H1 (cell line): ENCODE measurements around the gene MYCBP2. TPM values are rescaled to one million over a fixed set of nuclear protein-coding genes. Genes with fewer than 3 reads are reported as not detected.

Experiments used
- CTCF ChIA-PET: fragments of 300-600 bp; sonication (Branson Sonifier 250); formaldehyde crosslinking; loops from one replicate; lab custom pipeline; 2021; ENCODE audit not compliant: partially characterized antibody; lab: Charles Lee
- POLR2A ChIA-PET: fragments of 300-600 bp; sonication (Branson Sonifier 250); formaldehyde crosslinking; loops from one replicate; lab custom pipeline; 2021; ENCODE audit warnings: inconsistent platforms; ENCODE audit not compliant: partially characterized antibody; lab: Charles Lee
- DNase-seq, 2 experiments: peaks; one replicate each; pipeline versions ENCODE4 v3.0.0 to v3.0.0-alpha.2; 2010 to 2022; ENCODE audit warnings: low spot score in 2 of 2, low read depth in 1 of 2, mixed read lengths in 1 of 2
- FAIRE-seq: peaks from 2 replicates; lab custom pipeline; 2011; peaks lifted over from hg19 to GRCh38; lab: Jason Lieb, UNC
- H2AFZ ChIP-seq: 2 replicates; pipeline ENCODE4 v1.8.1; 2012; ENCODE audit warnings: low read length, inconsistent platforms
- H2AK5ac ChIP-seq: 2 replicates; pipeline ENCODE4 v1.6.1; 2013; ENCODE audit warnings: low read depth, low read length
- H2BK120ac ChIP-seq: replicated peaks from 2 replicates; pipeline ENCODE3; 2013; ENCODE audit warnings: low read depth, low read length, inconsistent platforms
- H2BK12ac ChIP-seq: 2 replicates; pipeline ENCODE4 v1.6.1; 2013; ENCODE audit warnings: low read depth, low read length
- H2BK15ac ChIP-seq: 2 replicates; pipeline ENCODE4 v1.6.1; 2013; ENCODE audit warnings: low read length
- H2BK20ac ChIP-seq: 2 replicates; pipeline ENCODE4 v1.6.1; 2013; ENCODE audit warnings: low read length
- H2BK5ac ChIP-seq: 2 replicates; pipeline ENCODE4 v1.6.1; 2013; ENCODE audit warnings: low read depth, low read length
- H3K14ac ChIP-seq: 2 replicates; pipeline ENCODE4 v1.6.1; 2013; ENCODE audit warnings: inconsistent platforms; ENCODE audit not compliant: insufficient read length
- H3K18ac ChIP-seq: 2 replicates; pipeline ENCODE4 v1.6.1; 2013; ENCODE audit warnings: low read length; ENCODE audit errors: extremely low read depth
- H3K23ac ChIP-seq: 2 replicates; pipeline ENCODE4 v1.6.1; 2013; ENCODE audit warnings: inconsistent platforms; ENCODE audit not compliant: insufficient read length
- H3K23me2 ChIP-seq: 2 replicates; pipeline ENCODE4 v1.6.1; 2013; ENCODE audit warnings: low read depth, low read length
- H3K27ac ChIP-seq: 2 replicates; pipeline ENCODE4 v1.6.1; 2011; ENCODE audit warnings: low read depth, low read length, inconsistent platforms
- H3K27me3 ChIP-seq, 4 experiments: replicated peaks in 1 of 4; 1 replicate in 1 of 4; 2 replicates in 3 of 4; pipeline versions ENCODE4 v1.6.1 to v1.8.1; 2011 to 2013; ENCODE audit warnings: low read length in 3 of 4, mild to moderate bottlenecking in 3 of 4, inconsistent platforms in 2 of 4, mixed read lengths in 2 of 4, moderate library complexity in 1 of 4; ENCODE audit not compliant: control insufficient read depth in 3 of 4, insufficient read depth in 3 of 4; ENCODE audit errors: extremely low read depth in 1 of 4
- H3K36me3 ChIP-seq, 4 experiments: 2 replicates each; pipeline versions ENCODE4 v1.6.1 to v1.8.1; 2011 to 2013; ENCODE audit warnings: mild to moderate bottlenecking in 4 of 4, low read length in 3 of 4, moderate library complexity in 2 of 4, control low read depth in 1 of 4, inconsistent platforms in 1 of 4; ENCODE audit not compliant: insufficient read depth in 4 of 4, control insufficient read depth in 2 of 4
- H3K4ac ChIP-seq: replicated peaks from 2 replicates; pipeline ENCODE3; 2013; ENCODE audit warnings: low read length, low read depth, mixed read lengths, inconsistent platforms; ENCODE audit not compliant: insufficient read length
- H3K4me1 ChIP-seq, 4 experiments: replicated peaks in 1 of 4; 1 replicate in 1 of 4; 2 replicates in 3 of 4; pipeline versions ENCODE4 v1.6.1 to v1.8.1; 2011 to 2013; ENCODE audit warnings: low read length in 3 of 4, inconsistent platforms in 2 of 4, mixed read lengths in 1 of 4; ENCODE audit not compliant: insufficient read depth in 4 of 4, control insufficient read depth in 3 of 4
- H3K4me2 ChIP-seq, 2 experiments: 2 replicates each; pipeline versions ENCODE4 v1.6.1 to v1.8.1; 2011 to 2013; ENCODE audit warnings: low read depth in 2 of 2, low read length in 2 of 2, control low read depth in 1 of 2, inconsistent platforms in 1 of 2, mild to moderate bottlenecking in 1 of 2; ENCODE audit not compliant: insufficient read depth in 1 of 2
- H3K4me3 ChIP-seq, 4 experiments: fragments of 200-600, 300-600 bp in 1 of 4; sonication (generic), shearing (Covaris generic), sonication (Bioruptor Twin) in 1 of 4; 2 replicates each; pipeline versions ENCODE4 v1.5.1 to v1.8.1; 2011 to 2016; ENCODE audit warnings: low read length in 4 of 4, low read depth in 3 of 4, control low read depth in 2 of 4, inconsistent platforms in 2 of 4, mild to moderate bottlenecking in 2 of 4, mixed read lengths in 1 of 4, moderate library complexity in 1 of 4; ENCODE audit not compliant: insufficient read depth in 2 of 4; ENCODE audit errors: extremely low read depth in 1 of 4
- H3K56ac ChIP-seq: replicated peaks from 2 replicates; pipeline ENCODE3; 2013; ENCODE audit warnings: low read depth, mild to moderate bottlenecking, mixed read lengths, low read length, inconsistent platforms; ENCODE audit not compliant: insufficient read length
- H3K79me1 ChIP-seq: 2 replicates; pipeline ENCODE4 v1.6.1; 2013; ENCODE audit warnings: low read depth, low read length, control low read depth
- H3K79me2 ChIP-seq, 2 experiments: 2 replicates each; pipeline versions ENCODE4 v1.6.1 to v1.8.1; 2012 to 2013; ENCODE audit warnings: low read length in 2 of 2, mild to moderate bottlenecking in 2 of 2, inconsistent platforms in 1 of 2; ENCODE audit not compliant: insufficient read depth in 2 of 2, control insufficient read depth in 1 of 2
- H3K9ac ChIP-seq, 4 experiments: replicated peaks in 1 of 4; 1 replicate in 1 of 4; 2 replicates in 3 of 4; pipeline versions ENCODE4 v1.6.1 to v1.8.1; 2011 to 2013; ENCODE audit warnings: low read depth in 3 of 4, low read length in 3 of 4, control low read depth in 2 of 4, mild to moderate bottlenecking in 2 of 4, moderate library complexity in 2 of 4, inconsistent platforms in 1 of 4; ENCODE audit errors: extremely low read depth in 1 of 4
- H3K9me3 ChIP-seq, 2 experiments: 2 replicates each; pipeline versions ENCODE4 v1.6.1 to v1.8.1; 2012 to 2013; ENCODE audit warnings: mild to moderate bottlenecking in 2 of 2, moderate library complexity in 2 of 2, control low read depth in 1 of 2, inconsistent platforms in 1 of 2, low read depth in 1 of 2, low read length in 1 of 2, mixed read lengths in 1 of 2; ENCODE audit not compliant: insufficient read depth in 2 of 2
- H4K20me1 ChIP-seq, 2 experiments: replicated peaks in 1 of 2; 2 replicates each; pipeline versions ENCODE3 to v1.8.1; 2011 to 2013; ENCODE audit warnings: inconsistent platforms in 2 of 2, low read length in 2 of 2, mild to moderate bottlenecking in 1 of 2; ENCODE audit not compliant: insufficient read depth in 2 of 2, control insufficient read depth in 1 of 2
- H4K5ac ChIP-seq: 2 replicates; pipeline ENCODE4 v1.6.1; 2013; ENCODE audit warnings: low read length, low read depth, mixed read lengths, inconsistent platforms; ENCODE audit not compliant: insufficient read length
- H4K8ac ChIP-seq: 2 replicates; pipeline ENCODE4 v1.8.0; 2013; ENCODE audit warnings: mild to moderate bottlenecking, moderate library complexity, low read length, inconsistent platforms; ENCODE audit not compliant: insufficient read depth; ENCODE audit errors: extremely low read depth
- H4K91ac ChIP-seq: replicated peaks from 2 replicates; pipeline ENCODE3; 2013; ENCODE audit warnings: low read length, mixed read lengths, inconsistent platforms; ENCODE audit not compliant: insufficient read length
- ASH2L ChIP-seq: fragments of 200-600, 300-600 bp; sonication (generic); IDR thresholded peaks from one replicate; pipeline ENCODE4 v1.7.1; 2017; ENCODE audit warnings: low read length
- BACH1 ChIP-seq: IDR thresholded peaks from 2 replicates; pipeline ENCODE4 v1.6.1; 2012; ENCODE audit warnings: low read length, improper control_type of control experiment
- CTBP2 ChIP-seq: IDR thresholded peaks from 2 replicates; pipeline ENCODE4 v1.7.0; 2011; ENCODE audit warnings: borderline replicate concordance, mild to moderate bottlenecking, moderate library complexity, mixed read lengths, low read length; ENCODE audit not compliant: insufficient read depth, insufficient read length
- EGR1 ChIP-seq: IDR thresholded peaks from 2 replicates; pipeline ENCODE4 v1.6.1; 2011; ENCODE audit warnings: low read depth, low read length, borderline replicate concordance
- FOSL1 ChIP-seq: IDR thresholded peaks from 2 replicates; pipeline ENCODE4 v1.6.1; 2011; ENCODE audit warnings: mild to moderate bottlenecking, low read depth, low read length, moderate library complexity; ENCODE audit not compliant: insufficient read depth
- HDAC2 ChIP-seq, 2 experiments: fragments of 300-600 bp in 1 of 2; sonication (generic) in 1 of 2; IDR thresholded peaks; 2 replicates each; pipeline ENCODE4 v1.6.1; 2011 to 2012; ENCODE audit warnings: low read depth in 2 of 2, low read length in 2 of 2, mild to moderate bottlenecking in 2 of 2, moderate library complexity in 2 of 2, borderline replicate concordance in 1 of 2, inconsistent platforms in 1 of 2
- NRF1 ChIP-seq: IDR thresholded peaks from 2 replicates; pipeline ENCODE4 v1.6.1; 2011; ENCODE audit warnings: mild to moderate bottlenecking, low read depth, low read length, improper control_type of control experiment
- POLR2AphosphoS5 ChIP-seq: IDR thresholded peaks from 2 replicates; pipeline ENCODE4 v1.6.1; 2011; ENCODE audit warnings: low read depth, low read length
- RXRA ChIP-seq: IDR thresholded peaks from 2 replicates; pipeline ENCODE4 v1.6.1; 2011; ENCODE audit warnings: low read depth, mild to moderate bottlenecking, low read length, moderate library complexity; ENCODE audit not compliant: insufficient read depth
- SAP30 ChIP-seq: fragments of 300-600 bp; sonication (generic); IDR thresholded peaks from 2 replicates; pipeline ENCODE4 v1.7.1; 2012; ENCODE audit warnings: low read length, moderate library complexity, mild to moderate bottlenecking, inconsistent platforms; ENCODE audit not compliant: insufficient read depth, insufficient replicate concordance
- SP1 ChIP-seq: IDR thresholded peaks from 2 replicates; pipeline ENCODE4 v1.6.1; 2011; ENCODE audit warnings: low read depth, low read length
- SP2 ChIP-seq: IDR thresholded peaks from 2 replicates; pipeline ENCODE4 v1.6.1; 2012; ENCODE audit warnings: mild to moderate bottlenecking, low read length, inconsistent platforms
- TEAD4 ChIP-seq: IDR thresholded peaks from 2 replicates; pipeline ENCODE4 v1.6.1; 2012; ENCODE audit warnings: low read depth, low read length, inconsistent platforms, mixed read lengths
- WGBS, 2 experiments: shearing (Covaris generic) in 1 of 2; methylation state at CpG; one replicate each; pipeline versions ENCODE4 v1.1.6 to v1.1.7; 2013 to 2015; ENCODE audit warnings: low lambda C conversion rate in 2 of 2, mixed read lengths in 2 of 2, inconsistent platforms in 1 of 2, low coverage in 1 of 2, missing lambda C conversion rate in 1 of 2; ENCODE audit not compliant: insufficient replicate concordance in 2 of 2, insufficient coverage in 1 of 2, insufficient read length in 1 of 2; ENCODE audit errors: extremely low coverage in 1 of 2, missing lambda C conversion rate in 1 of 2; 5-methylcytosine and 5-hydroxymethylcytosine counted together
- polyA plus RNA-seq, 7 experiments: library from polyadenylated mRNA; depleted of rRNA in 3 of 7; stranded (reverse) in 5 of 7; unstranded in 2 of 7; fragments of >200 nt in 5 of 7; fragments of 200-250 nt in 2 of 7; gene quantifications; 1 replicate in 5 of 7; 2 replicates in 1 of 7; 4 replicates in 1 of 7; pipeline versions ENCODE4 v1.2.1 to v1.2.3, GENCODE V29; 2011 to 2013; ENCODE audit warnings: missing spikeins in 2 of 7, mixed read lengths in 2 of 7
- total RNA-seq: library from RNA; stranded (reverse); fragmentation: NEBNext Ultra II Directional; extraction: Animal tissue kit (Norgen Biotek cat#: 25700); gene quantifications from 2 replicates; pipeline ENCODE4 v1.2.1, GENCODE V29; 2021

Gene MYCBP2
- total and polyA plus RNA-seq, 2 of the 8 experiments (the other 6 are each of a cell fraction or from before 2014, with no cell fraction given): 19.0 to 52.1 TPM

GRCh38 chr13:77339408-77339807, 12.5 kb upstream of the MYCBP2 start:
- Histone ChIP-seq H2BK20ac (no peak overlapping the region), H3K9me3 (no peaks in the 10 kb centered on the region), H3K36me3 (no peaks in the 10 kb centered on the region), H4K8ac (no peak overlapping the region), H2BK15ac (no peak overlapping the region), H3K18ac (no peak overlapping the region), H3K79me1 (no peaks in the 10 kb centered on the region), H3K4me3 (no peak overlapping the region), H2AFZ (no peak overlapping the region), H3K27ac (no peak overlapping the region), H2AK5ac (no peak overlapping the region), H3K23me2 (no peaks in the 10 kb centered on the region; the same call in 1 of the 2 replicates), H4K91ac (no peak overlapping the region), H3K4ac (no peak overlapping the region), H3K4me2 (no peak overlapping the region), H3K56ac (no peak overlapping the region), H3K14ac (no peak overlapping the region), H4K5ac (no peak overlapping the region), H3K9ac (no peak overlapping the region), H2BK5ac (no peak overlapping the region), H3K4me1 (no peaks in the 10 kb centered on the region), H4K20me1 (no peaks in the 10 kb centered on the region), H3K23ac (no peak overlapping the region), H3K27me3 (no peaks in the 10 kb centered on the region), H2BK120ac (no peak overlapping the region), H2BK12ac (no peak overlapping the region), H3K79me2 (no peaks in the 10 kb centered on the region)
- no peak for DNase-seq
- no peak for FAIRE-seq
- ChIA-PET CTCF (no interaction called here), POLR2A (interaction anchor here (0.6 kb wide), 1 partner anchor 248 kb away, joined by 3 read pairs; no protein-coding TSS in a partner anchor)
- 84% methylated on average over 2 of the region's 2 CpGs; no CpG with 5 or more reads in 1 of the 2 experiments for WGBS, 2 experiments
- TF ChIP-seq HDAC2 (IDR thresholded peaks at IDR 0.05; ENCODE audit: borderline replicate concordance in 1 of 2, low read depth in 2 of 2, low read length in 2 of 2): no peak
- no peak for TF ChIP-seq CTBP2
- no peak for TF ChIP-seq TEAD4
- TF ChIP-seq EGR1: no peak
- no peak for TF ChIP-seq RXRA
- no peak for TF ChIP-seq SAP30
- no peak for TF ChIP-seq POLR2AphosphoS5
- TF ChIP-seq SP2: no peak
- TF ChIP-seq FOSL1: no peak
- TF ChIP-seq NRF1: no peak
- no peak for TF ChIP-seq ASH2L
- TF ChIP-seq SP1: no peak
- TF ChIP-seq BACH1: no peak
